Measurements from ENCODE around the gene NDUFB11. TPM values are rescaled to one million over a fixed set of nuclear protein-coding genes. Genes with fewer than 3 reads are reported as not detected.
"Not testable (repeated sequence)": the region's sequence is repeated elsewhere in the genome, so short reads cannot be mapped to it uniquely, and the experiment has no call there.

The NDUFB11 gene
- total RNA-seq, 1 donor from 2014 or later = 90.5 TPM

- TF ChIP-seq CTCF (conservative IDR thresholded peaks at IDR 0.05; ENCODE audit: low read depth, low read length) = no peak
- no peak for DNase-seq (ENCODE audit: low read depth)
- no peak overlapping the region for H3K4me3 ChIP-seq (ENCODE audit: low read depth, low read length)
Measured at GRCh38 chrX:47133493-47133892, 11.0 kb downstream of the NDUFB11 start.

- H3K4me3 ChIP-seq (ENCODE audit: low read depth, low read length) = peak overlapping the region; percentile 74
- TF ChIP-seq CTCF (conservative IDR thresholded peaks at IDR 0.05; ENCODE audit: low read depth, low read length) = no peak
- no peak for DNase-seq (ENCODE audit: low read depth)
Measured at GRCh38 chrX:47129899-47130358, 14.6 kb downstream of the NDUFB11 start.

GRCh38 chrX:47129157-47129898 is 15.2 kb downstream of the NDUFB11 start:
- peak overlapping the region; percentile 74 for H3K4me3 ChIP-seq (ENCODE audit: low read depth, low read length)
- no peak for TF ChIP-seq CTCF (conservative IDR thresholded peaks at IDR 0.05; ENCODE audit: low read depth, low read length)
- DNase-seq (ENCODE audit: low read depth) = peak; percentile 75

GRCh38 chrX:47124466-47124865 is 20.0 kb downstream of the NDUFB11 start:
- H3K4me3 ChIP-seq (ENCODE audit: low read depth, low read length); DNase-seq (ENCODE audit: low read depth): not testable (repeated sequence)

- H3K4me3 ChIP-seq (ENCODE audit: low read depth, low read length); DNase-seq (ENCODE audit: low read depth): not testable (repeated sequence)
Measured at GRCh38 chrX:47116551-47117110, 27.9 kb downstream of the NDUFB11 start.

GRCh38 chrX:47112316-47112954 is 32.1 kb downstream of the NDUFB11 start:
- no peak for DNase-seq (ENCODE audit: low read depth)
- peak; percentile 18 for TF ChIP-seq CTCF (conservative IDR thresholded peaks at IDR 0.05; ENCODE audit: low read depth, low read length)
- peak overlapping the region; percentile 31 for H3K4me3 ChIP-seq (ENCODE audit: low read depth, low read length)

- DNase-seq (ENCODE audit: low read depth); H3K4me3 ChIP-seq (ENCODE audit: low read depth, low read length): not testable (repeated sequence)
Measured at GRCh38 chrX:47110936-47111615, 33.4 kb downstream of the NDUFB11 start.

- DNase-seq (ENCODE audit: low read depth) = no peak
- H3K4me3 ChIP-seq (ENCODE audit: low read depth, low read length) = no peak overlapping the region
- TF ChIP-seq CTCF (conservative IDR thresholded peaks at IDR 0.05; ENCODE audit: low read depth, low read length) = no peak
Measured at GRCh38 chrX:47101206-47101605, 43.3 kb downstream of the NDUFB11 start.
